ENCODE data around the gene DACH1. TPM values are rescaled to one million over a fixed set of nuclear protein-coding genes. Genes with fewer than 3 reads are reported as not detected.

Gene DACH1
- total RNA-seq, 8 experiments from 2014 or later = 0.20 to 74.1 (median 38.8) TPM

- WGBS, 10 experiments = 13 to 83% (median 66%) methylated on average over 3 to 5 of the region's 5 CpGs
- in situ Hi-C loops (cut with MboI; ENCODE audit: low pct_unique_long_range_greater_than_20kb in 2 of 9, low sequenced_read_pairs in 9 of 9, unreplicated experiment in 9 of 9) = loop anchor here in 1 of 9 experiments (25.0 kb wide), 1 partner anchor 237 kb away; the partner anchor contains the start of gene DACH1
- ATAC-seq (replicated peaks in 6 of 8) = peak in 5 of 8 experiments; percentile 40 to 58 (median 52)
- H3K27ac ChIP-seq = no peak overlapping the region
- no peak overlapping the region for H3K4me3 ChIP-seq
- H3K4me1 ChIP-seq (replicated peaks in 1 of 2) = peaks cover 25 to 67% of the 10 kb centered on the region in 2 donors
Measured at GRCh38 chr13:71624653-71625600, 242.1 kb downstream of the DACH1 start.

GRCh38 chr13:71621174-71622124 lies 245.6 kb downstream of the DACH1 start:
- peak overlapping the region; percentile 34 to 43 for H3K27ac ChIP-seq
- peak in 5 of 8 experiments; percentile 67 to 89 (median 87) for ATAC-seq (replicated peaks in 6 of 8)
- peaks cover 18 to 84% of the 10 kb centered on the region in 2 donors for H3K4me1 ChIP-seq (replicated peaks in 1 of 2)
- WGBS, 10 experiments = 6 to 62% (median 40%) methylated on average over 2 to 11 of the region's 11 CpGs
- H3K4me3 ChIP-seq = peak overlapping the region in 3 of 5 donors; percentile 1 to 3 (median 3)
- in situ Hi-C loops (cut with MboI; ENCODE audit: low pct_unique_long_range_greater_than_20kb in 2 of 9, low sequenced_read_pairs in 9 of 9, unreplicated experiment in 9 of 9) = loop anchor here in 1 of 9 experiments (25.0 kb wide), 1 partner anchor 241 kb away; the partner anchor contains the start of gene DACH1

GRCh38 chr13:71619096-71619495 lies 247.9 kb downstream of the DACH1 start:
- peaks cover 12 to 60% of the 10 kb centered on the region in 2 donors for H3K4me1 ChIP-seq (replicated peaks in 1 of 2)
- ATAC-seq (replicated peaks in 6 of 8) = no peak
- H3K4me3 ChIP-seq = no peak overlapping the region
- in situ Hi-C loops (cut with MboI; ENCODE audit: low pct_unique_long_range_greater_than_20kb in 2 of 9, low sequenced_read_pairs in 9 of 9, unreplicated experiment in 9 of 9) = loop anchor here in 1 of 9 experiments (25.0 kb wide), 1 partner anchor 243 kb away; the partner anchor contains the start of gene DACH1
- H3K27ac ChIP-seq = no peak overlapping the region

GRCh38 chr13:71618159-71618558 lies 248.8 kb downstream of the DACH1 start:
- peaks cover 12 to 51% of the 10 kb centered on the region in 2 donors for H3K4me1 ChIP-seq (replicated peaks in 1 of 2)
- no peak overlapping the region for H3K27ac ChIP-seq
- in situ Hi-C loops (cut with MboI; ENCODE audit: low pct_unique_long_range_greater_than_20kb in 2 of 9, low sequenced_read_pairs in 9 of 9, unreplicated experiment in 9 of 9) = loop anchor here in 1 of 9 experiments (25.0 kb wide), 1 partner anchor 244 kb away; the partner anchor contains the start of gene DACH1
- H3K4me3 ChIP-seq = no peak overlapping the region
- no peak for ATAC-seq (replicated peaks in 6 of 8)

GRCh38 chr13:71617265-71617664 lies 249.7 kb downstream of the DACH1 start:
- Histone ChIP-seq H3K4me1 (replicated peaks in 1 of 2) (peaks cover 12 to 50% of the 10 kb centered on the region in 2 donors), H3K4me3 (no peak overlapping the region), H3K27ac (no peak overlapping the region)
- in situ Hi-C loops (cut with MboI; ENCODE audit: low pct_unique_long_range_greater_than_20kb in 2 of 9, low sequenced_read_pairs in 9 of 9, unreplicated experiment in 9 of 9) = loop anchor here in 1 of 9 experiments (25.0 kb wide), 1 partner anchor 245 kb away; the partner anchor contains the start of gene DACH1
- ATAC-seq (replicated peaks in 6 of 8) = peak in 3 of 8 experiments; percentile 44 to 60 (median 50)
- 25 to 100% (median 87%) methylated on average over 1 of the region's 1 CpG for WGBS, 10 experiments

- no peak overlapping the region for H3K4me3 ChIP-seq
- in situ Hi-C loops (cut with MboI; ENCODE audit: low pct_unique_long_range_greater_than_20kb in 2 of 9, low sequenced_read_pairs in 9 of 9, unreplicated experiment in 9 of 9) = loop anchor here in 1 of 9 experiments (25.0 kb wide), 1 partner anchor 249 kb away; the partner anchor contains the start of gene DACH1
- H3K4me1 ChIP-seq (replicated peaks in 1 of 2) = peaks cover 7 to 35% of the 10 kb centered on the region in 2 donors
- no peak overlapping the region for H3K27ac ChIP-seq
- 7 to 97% (median 90%) methylated on average over 3 to 6 of the region's 6 CpGs for WGBS, 10 experiments
- ATAC-seq (replicated peaks in 6 of 8) = no peak
Measured at GRCh38 chr13:71613066-71613745, 253.8 kb downstream of the DACH1 start.

- in situ Hi-C loops (cut with MboI; ENCODE audit: low pct_unique_long_range_greater_than_20kb in 2 of 9, low sequenced_read_pairs in 9 of 9, unreplicated experiment in 9 of 9) = loop anchor here in 1 of 9 experiments (25.0 kb wide), 1 partner anchor 251 kb away; the partner anchor contains the start of gene DACH1
- ATAC-seq (replicated peaks in 6 of 8) = no peak
- WGBS, 10 experiments = 13 to 100% (median 75%) methylated on average over 1 to 3 of the region's 3 CpGs
Measured at GRCh38 chr13:71611292-71611691, 255.7 kb downstream of the DACH1 start.

GRCh38 chr13:71610876-71611275 lies 256.1 kb downstream of the DACH1 start:
- WGBS, 10 experiments = 22 to 100% (median 35%) methylated on average over 1 to 4 of the region's 5 CpGs
- Histone ChIP-seq H3K4me1 (replicated peaks in 1 of 2) (peaks cover 7 to 24% of the 10 kb centered on the region in 2 donors), H3K4me3 (no peak overlapping the region), H3K27ac (peak overlapping the region in 1 of 2 donors; percentile 49)
- ATAC-seq (replicated peaks in 6 of 8) = peak in 6 of 8 experiments; percentile 39 to 100 (median 98)
- in situ Hi-C loops (cut with MboI; ENCODE audit: low pct_unique_long_range_greater_than_20kb in 2 of 9, low sequenced_read_pairs in 9 of 9, unreplicated experiment in 9 of 9) = loop anchor here in 1 of 9 experiments (25.0 kb wide), 1 partner anchor 251 kb away; the partner anchor contains the start of gene DACH1

More at GRCh38 chr13:71611292-71611691, 255.7 kb downstream of the DACH1 start:
- H3K4me1 ChIP-seq (replicated peaks in 1 of 2) = peaks cover 7 to 24% of the 10 kb centered on the region in 2 donors
- no peak overlapping the region for H3K27ac ChIP-seq
- H3K4me3 ChIP-seq = no peak overlapping the region

- no peak overlapping the region for H3K27ac ChIP-seq
- in situ Hi-C loops (cut with MboI; ENCODE audit: low pct_unique_long_range_greater_than_20kb in 2 of 9, low sequenced_read_pairs in 9 of 9, unreplicated experiment in 9 of 9) = loop anchor here in 1 of 9 experiments (25.0 kb wide), 1 partner anchor 253 kb away; the partner anchor contains the start of gene DACH1
- 54 to 100% (median 84%) methylated on average over 1 to 6 of the region's 7 CpGs for WGBS, 10 experiments
- no peak for ATAC-seq (replicated peaks in 6 of 8)
- no peak overlapping the region for H3K4me3 ChIP-seq
- peaks cover 7 to 24% of the 10 kb centered on the region in 2 donors for H3K4me1 ChIP-seq (replicated peaks in 1 of 2)
Measured at GRCh38 chr13:71609271-71609670, 257.7 kb downstream of the DACH1 start.

GRCh38 chr13:71607575-71607974 lies 259.4 kb downstream of the DACH1 start:
- no peak overlapping the region for H3K4me3 ChIP-seq
- no peak for ATAC-seq (replicated peaks in 6 of 8)
- 4 to 80% (median 67%) methylated on average over 2 of the region's 2 CpGs; no CpG with 5 or more reads in 1 of the 10 experiments for WGBS, 10 experiments
- in situ Hi-C loops (cut with MboI; ENCODE audit: low pct_unique_long_range_greater_than_20kb in 2 of 9, low sequenced_read_pairs in 9 of 9, unreplicated experiment in 9 of 9) = loop anchor here in 1 of 9 experiments (25.0 kb wide), 1 partner anchor 255 kb away; the partner anchor contains the start of gene DACH1
- no peak overlapping the region for H3K27ac ChIP-seq
- H3K4me1 ChIP-seq (replicated peaks in 1 of 2) = peaks cover 7 to 32% of the 10 kb centered on the region in 2 donors

- Histone ChIP-seq H3K4me1 (replicated peaks in 1 of 2) (peaks cover 7 to 39% of the 10 kb centered on the region in 2 donors), H3K4me3 (no peak overlapping the region), H3K27ac (no peak overlapping the region)
- in situ Hi-C loops (cut with MboI; ENCODE audit: low pct_unique_long_range_greater_than_20kb in 2 of 9, low sequenced_read_pairs in 9 of 9, unreplicated experiment in 9 of 9) = loop anchor here in 1 of 9 experiments (25.0 kb wide), 1 partner anchor 255 kb away; the partner anchor contains the start of gene DACH1
- no peak for ATAC-seq (replicated peaks in 6 of 8)
Measured at GRCh38 chr13:71606818-71607217, 260.2 kb downstream of the DACH1 start.
